ENCODE data around the gene PARD6B. TPM values are rescaled to one million over a fixed set of nuclear protein-coding genes. Genes with fewer than 3 reads are reported as not detected.
"Not testable (repeated sequence)": the region's sequence is repeated elsewhere in the genome, so short reads cannot be mapped to it uniquely, and the experiment has no call there.

PARD6B gene
- total RNA-seq, 1 experiment from 2014 or later = 5.2 TPM

GRCh38 chr20:50799890-50800550, 68.6 kb downstream of the PARD6B start:
- DNase-seq (ENCODE audit: low read depth) = no peak

GRCh38 chr20:50800986-50801746, 69.8 kb downstream of the PARD6B start:
- DNase-seq (ENCODE audit: low read depth) = not testable (repeated sequence)

- DNase-seq (ENCODE audit: low read depth) = no peak
Measured at GRCh38 chr20:50801747-50802125, 70.4 kb downstream of the PARD6B start.

- no peak for DNase-seq (ENCODE audit: low read depth)
Measured at GRCh38 chr20:50802289-50802688, 70.9 kb downstream of the PARD6B start.

- no peak for DNase-seq (ENCODE audit: low read depth)
Measured at GRCh38 chr20:50804437-50805348, 73.3 kb downstream of the PARD6B start.

GRCh38 chr20:50805349-50805684, 73.9 kb downstream of the PARD6B start:
- no peak for DNase-seq (ENCODE audit: low read depth)

- no peak for DNase-seq (ENCODE audit: low read depth)
Measured at GRCh38 chr20:50806126-50806768, 74.9 kb downstream of the PARD6B start.

Other genes with a start within 250 kb of the PARD6B start
- 32.2 and 33.4 TPM in 2 replicates for gene PTPN1, start 221.2 kb upstream of the PARD6B start, total RNA-seq (2014; rRNA removed; shearing (Covaris generic))
- 0.27 and 0.40 TPM in 2 replicates for gene RIPOR3, start 40.0 kb upstream of the PARD6B start, total RNA-seq (2014; rRNA removed; shearing (Covaris generic))
- gene BCAS4, start 63.5 kb downstream of the PARD6B start, total RNA-seq (2014; rRNA removed; shearing (Covaris generic)) = 10.9 and 16.1 TPM in 2 replicates
- 14.7 and 15.1 TPM in 2 replicates for gene ADNP, start 199.9 kb downstream of the PARD6B start, total RNA-seq (2014; rRNA removed; shearing (Covaris generic))
- 133 and 153 TPM in 2 replicates for gene DPM1, start 227.0 kb downstream of the PARD6B start, total RNA-seq (2014; rRNA removed; shearing (Covaris generic))
- 7.4 TPM in 2 replicates for gene MOCS3, start 227.2 kb downstream of the PARD6B start, total RNA-seq (2014; rRNA removed; shearing (Covaris generic))

Data from Daoy (cell line).